NCI-H1092 treated with DMSO at 0.1 percent for 48 hours (cell line): Measurements from ENCODE around the gene NOP58.
"Not testable (repeated sequence)": the region's sequence is repeated elsewhere in the genome, so short reads cannot be mapped to it uniquely, and the experiment has no call there.

Experiments
- DNase-seq: peaks from one replicate; lab custom pipeline; 2025; lab: John Stamatoyannopoulos, UW

NOP58 gene

GRCh38 chr2:202306034-202306433, 40.5 kb downstream of the NOP58 start:
- no peak for DNase-seq

GRCh38 chr2:202307690-202308089, 42.1 kb downstream of the NOP58 start:
- DNase-seq: no peak

GRCh38 chr2:202311823-202312388, 46.3 kb downstream of the NOP58 start:
- no peak for DNase-seq

GRCh38 chr2:202314116-202314515, 48.6 kb downstream of the NOP58 start:
- DNase-seq: no peak

- DNase-seq: no peak
Observed at GRCh38 chr2:202317080-202317857, 51.7 kb downstream of the NOP58 start.

DNA sequence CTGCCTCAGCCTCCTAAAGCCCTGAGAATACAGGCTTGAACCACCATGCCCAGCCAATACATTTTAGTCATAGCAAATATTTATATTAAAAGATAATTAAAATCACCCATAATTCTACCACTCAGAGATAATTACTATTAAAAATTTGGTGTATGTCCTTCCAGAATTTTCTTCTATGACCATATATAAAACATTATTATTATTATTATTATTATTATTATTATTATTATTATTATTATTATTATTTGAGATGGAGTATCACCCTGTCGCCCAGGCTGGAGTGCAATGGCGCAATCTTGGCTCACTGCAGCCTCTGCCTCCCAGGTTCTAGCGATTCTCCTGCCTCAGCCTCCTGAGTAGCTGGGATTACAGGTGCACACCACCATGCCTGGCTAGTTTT, 54.8 kb downstream of the NOP58 start:
- not testable (repeated sequence) for DNase-seq

DNA sequence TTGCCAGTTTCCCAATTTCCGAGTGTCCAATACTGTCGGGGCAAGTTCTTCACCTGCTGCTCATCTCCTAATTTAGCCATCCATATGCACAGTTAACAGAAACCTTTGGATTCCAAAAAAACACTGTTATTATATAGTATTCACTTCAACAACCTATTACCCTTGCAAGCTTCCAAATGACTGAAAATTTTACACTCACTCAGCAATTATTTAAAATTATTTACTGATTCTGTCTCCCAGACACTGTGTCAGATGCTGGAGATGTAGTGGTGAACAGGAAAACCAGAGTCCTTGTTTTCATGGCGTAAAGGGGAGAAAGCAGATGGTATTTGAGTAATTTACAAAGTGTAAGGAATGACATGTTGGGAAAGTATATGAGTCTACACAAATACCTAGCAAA, 56.9 kb downstream of the NOP58 start:
- no peak for DNase-seq

- no peak for DNase-seq
Observed at GRCh38 chr2:202327858-202328257, 62.3 kb downstream of the NOP58 start.

- DNase-seq: no peak
Observed at GRCh38 chr2:202335791-202336467, 70.4 kb downstream of the NOP58 start.

DNA sequence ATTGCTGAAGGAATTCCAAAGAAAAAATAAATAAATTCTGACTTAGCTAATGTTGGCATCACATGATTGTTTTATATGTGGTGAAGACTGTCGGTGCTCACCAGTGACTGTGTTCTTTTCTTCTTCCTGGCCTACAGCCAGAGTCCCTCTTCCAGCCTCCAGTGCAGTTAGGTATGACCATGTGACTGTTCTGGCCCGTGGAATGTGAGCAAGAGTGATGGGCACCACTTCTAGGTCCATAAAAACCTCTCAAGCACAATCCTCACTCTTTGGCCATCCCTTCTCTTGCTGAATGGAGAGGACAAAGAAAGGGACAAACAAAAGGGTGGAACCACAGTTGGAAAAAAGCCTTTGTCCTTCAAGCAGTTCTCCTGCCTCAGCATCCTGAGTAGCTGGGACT, 71.6 kb downstream of the NOP58 start:
- DNase-seq: no peak

DNA sequence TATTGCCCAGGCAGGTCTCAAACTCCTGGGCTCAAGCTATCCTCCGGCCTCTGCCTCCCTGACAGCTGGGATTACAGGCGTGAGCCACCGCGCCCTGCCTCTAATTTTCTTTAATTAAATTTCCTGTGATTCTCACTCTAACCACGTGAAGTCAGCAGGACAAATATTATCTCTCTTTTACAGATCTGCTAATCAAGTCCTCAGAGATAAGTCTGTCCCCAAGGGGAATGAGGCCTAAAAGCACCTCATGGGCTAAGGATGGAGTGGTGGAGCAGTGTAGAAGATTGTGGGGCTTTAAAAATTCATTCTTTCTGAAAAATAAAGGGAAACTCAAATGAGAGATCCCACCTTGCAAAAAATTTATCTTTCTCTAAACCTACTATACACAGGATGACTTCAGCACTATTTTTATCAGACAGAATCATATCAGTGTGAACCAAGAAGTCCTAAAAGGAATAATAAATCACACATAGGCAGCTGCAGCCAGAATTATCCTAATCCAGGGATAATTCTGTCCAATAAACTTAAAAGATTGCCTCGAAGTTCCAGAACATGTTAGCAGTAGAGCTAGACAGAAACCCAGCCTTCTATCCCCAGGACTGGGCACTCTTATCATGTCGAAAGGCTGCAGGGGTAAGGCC, 72.3 kb downstream of the NOP58 start:
- no peak for DNase-seq

- no peak for DNase-seq
Observed at GRCh38 chr2:202339071-202339870, 73.7 kb downstream of the NOP58 start.

GRCh38 chr2:202344178-202344577, 78.6 kb downstream of the NOP58 start:
- DNase-seq: no peak

DNA sequence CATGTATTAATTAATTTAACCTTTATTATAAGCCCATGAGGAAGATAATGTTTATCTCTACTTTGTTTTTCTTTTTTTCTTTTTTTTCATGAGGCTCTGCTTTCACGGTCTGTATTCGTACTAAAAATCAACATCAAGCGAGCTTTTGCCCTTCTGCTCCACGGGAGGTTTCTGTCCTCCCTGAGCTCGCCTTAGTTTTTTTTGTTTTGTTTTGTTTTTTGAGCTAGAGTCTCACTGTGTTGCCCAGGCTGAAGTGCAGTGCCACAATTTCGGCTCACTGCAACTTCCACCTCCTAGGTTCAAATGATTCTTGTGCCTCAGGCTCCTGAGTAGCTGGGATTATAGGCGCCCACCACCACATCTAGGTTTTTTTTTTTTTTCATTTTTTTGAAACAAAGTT, 80.6 kb downstream of the NOP58 start:
- DNase-seq: no peak
